Uterus (tissue), 4 donors: ENCODE data around the gene HECW1. TPM values are rescaled to one million over a fixed set of nuclear protein-coding genes. Genes with fewer than 3 reads are reported as not detected.
"Not testable (repeated sequence)": the region's sequence is repeated elsewhere in the genome, so short reads cannot be mapped to it uniquely, and the experiment has no call there.

Experiments
- DNase-seq, 2 donors: peaks; one replicate each; pipeline ENCODE4 v3.0.0-alpha.2; 2019 to 2020
- H3K27ac ChIP-seq, 2 donors: fragments of 200-600 bp; sonication (generic); 1 replicate in 1 of 2; 2 replicates in 1 of 2; pipeline ENCODE4 v1.5.1; 2016 to 2018
- H3K27me3 ChIP-seq, 2 donors: fragments of 200-600 bp; sonication (generic); one replicate each; pipeline ENCODE4 v1.5.1; 2018 to 2019; ENCODE audit warnings: control low read depth in 1 of 2
- H3K36me3 ChIP-seq, 2 donors: fragments of 200-600 bp; sonication (generic); one replicate each; pipeline ENCODE4 v1.5.1; 2019; ENCODE audit warnings: control low read depth in 1 of 2
- H3K4me1 ChIP-seq, 2 donors: fragments of 200-600 bp; sonication (generic); one replicate each; pipeline ENCODE4 v1.5.1; 2018 to 2019; ENCODE audit warnings: control low read depth in 1 of 2
- H3K4me3 ChIP-seq, 2 donors: fragments of 200-600 bp; sonication (generic); 1 replicate in 1 of 2; 2 replicates in 1 of 2; pipeline ENCODE4 v1.5.1; 2018 to 2019; ENCODE audit warnings: mild to moderate bottlenecking in 1 of 2
- H3K9me3 ChIP-seq, 2 donors: fragments of 200-600 bp; sonication (generic); one replicate each; pipeline ENCODE4 v1.5.1; 2019; ENCODE audit warnings: control low read depth in 1 of 2
- CTCF ChIP-seq, 4 experiments: fragments of 200-600 bp in 2 of 4; fragments of 450-650 bp in 2 of 4; sonication (generic) in 2 of 4; IDR thresholded peaks; one replicate each; pipeline ENCODE4 v1.5.1; 2016 to 2019; ENCODE audit warnings: antibody characterized with exemption in 4 of 4, mild to moderate bottlenecking in 2 of 4, moderate library complexity in 1 of 4
- POLR2A ChIP-seq, 2 donors: fragments of 450-650 bp; IDR thresholded peaks; one replicate each; pipeline ENCODE4 v1.6.1; 2016; ENCODE audit warnings: antibody characterized with exemption in 2 of 2, mild to moderate bottlenecking in 1 of 2, moderate library complexity in 1 of 2
- intact Hi-C: fragments of 100-400 bp; cut with DNase I; formaldehyde crosslinking; loops from one replicate; pipeline ENCODE4 v1.15.1; 2023; ENCODE audit warnings: low total_unique reads
- total RNA-seq, 4 donors: library from RNA; depleted of rRNA in 3 of 4; stranded (reverse); fragments of >200 nt in 3 of 4; gene quantifications; one replicate each; pipeline versions ENCODE4 v1.1.0 to v1.2.4, GENCODE V29; 2014 to 2023
- donor health status: DM: yes; HTN: yes; CAD: no.

HECW1 gene
- total RNA-seq, 4 donors from 2014 or later = 0.28 TPM; not detected in 3

- no peaks in the 10 kb centered on the region for H3K4me1 ChIP-seq
- intact Hi-C loops = no loop called here
- no peaks in the 10 kb centered on the region for H3K27me3 ChIP-seq
- H3K36me3 ChIP-seq = no peaks in the 10 kb centered on the region
- no peak overlapping the region for H3K27ac ChIP-seq
- no peak overlapping the region for H3K4me3 ChIP-seq
- no peaks in the 10 kb centered on the region for H3K9me3 ChIP-seq
- no peak for TF ChIP-seq CTCF (IDR thresholded peaks at IDR 0.05)
- no peak for TF ChIP-seq POLR2A (IDR thresholded peaks at IDR 0.05)
- no peak for DNase-seq
Measured at GRCh38 chr7:43481902-43482678, 369.6 kb downstream of the HECW1 start.

- Histone ChIP-seq H3K4me3 (no peak overlapping the region), H3K27ac (no peak overlapping the region), H3K27me3 (no peaks in the 10 kb centered on the region), H3K4me1 (no peaks in the 10 kb centered on the region), H3K9me3 (no peaks in the 10 kb centered on the region), H3K36me3 (no peaks in the 10 kb centered on the region)
- DNase-seq = no peak
- TF ChIP-seq CTCF (IDR thresholded peaks at IDR 0.05) = no peak
- no peak for TF ChIP-seq POLR2A (IDR thresholded peaks at IDR 0.05)
- intact Hi-C loops = no loop called here
Measured at GRCh38 chr7:43482679-43483252, 370.3 kb downstream of the HECW1 start.

- Histone ChIP-seq H3K36me3 (no peaks in the 10 kb centered on the region), H3K4me1 (no peaks in the 10 kb centered on the region), H3K27ac (no peak overlapping the region), H3K9me3 (no peaks in the 10 kb centered on the region), H3K4me3 (no peak overlapping the region), H3K27me3 (no peaks in the 10 kb centered on the region)
- no peak for DNase-seq
- intact Hi-C loops = no loop called here
- TF ChIP-seq POLR2A (IDR thresholded peaks at IDR 0.05) (no peak), CTCF (IDR thresholded peaks at IDR 0.05) (no peak)
Measured at GRCh38 chr7:43484678-43485395, 372.4 kb downstream of the HECW1 start.

- Histone ChIP-seq H3K27ac (no peak overlapping the region), H3K4me1 (no peaks in the 10 kb centered on the region), H3K4me3 (no peak overlapping the region), H3K36me3 (no peaks in the 10 kb centered on the region), H3K9me3 (no peaks in the 10 kb centered on the region), H3K27me3 (no peaks in the 10 kb centered on the region)
- intact Hi-C loops = no loop called here
- DNase-seq = no peak
- TF ChIP-seq CTCF (IDR thresholded peaks at IDR 0.05) = no peak
- no peak for TF ChIP-seq POLR2A (IDR thresholded peaks at IDR 0.05)
Measured at GRCh38 chr7:43485580-43485979, 373.1 kb downstream of the HECW1 start.

GRCh38 chr7:43486008-43486407 is 373.6 kb downstream of the HECW1 start:
- intact Hi-C loops, H3K27ac ChIP-seq, H3K4me3 ChIP-seq: not testable (repeated sequence)

More at GRCh38 chr7:43486008-43486407, 373.6 kb downstream of the HECW1 start:
- not testable (repeated sequence) for H3K4me1 ChIP-seq, H3K36me3 ChIP-seq, DNase-seq, H3K9me3 ChIP-seq, H3K27me3 ChIP-seq
